Measurements from ENCODE around the gene ISYNA1. TPM values are rescaled to one million over a fixed set of nuclear protein-coding genes. Genes with fewer than 3 reads are reported as not detected.

ISYNA1 gene
- total and polyA plus RNA-seq, 2 of the 13 experiments (the other 11 are each of a cell fraction or from before 2014, with no cell fraction given): 29.6 to 48.5 TPM

DNA sequence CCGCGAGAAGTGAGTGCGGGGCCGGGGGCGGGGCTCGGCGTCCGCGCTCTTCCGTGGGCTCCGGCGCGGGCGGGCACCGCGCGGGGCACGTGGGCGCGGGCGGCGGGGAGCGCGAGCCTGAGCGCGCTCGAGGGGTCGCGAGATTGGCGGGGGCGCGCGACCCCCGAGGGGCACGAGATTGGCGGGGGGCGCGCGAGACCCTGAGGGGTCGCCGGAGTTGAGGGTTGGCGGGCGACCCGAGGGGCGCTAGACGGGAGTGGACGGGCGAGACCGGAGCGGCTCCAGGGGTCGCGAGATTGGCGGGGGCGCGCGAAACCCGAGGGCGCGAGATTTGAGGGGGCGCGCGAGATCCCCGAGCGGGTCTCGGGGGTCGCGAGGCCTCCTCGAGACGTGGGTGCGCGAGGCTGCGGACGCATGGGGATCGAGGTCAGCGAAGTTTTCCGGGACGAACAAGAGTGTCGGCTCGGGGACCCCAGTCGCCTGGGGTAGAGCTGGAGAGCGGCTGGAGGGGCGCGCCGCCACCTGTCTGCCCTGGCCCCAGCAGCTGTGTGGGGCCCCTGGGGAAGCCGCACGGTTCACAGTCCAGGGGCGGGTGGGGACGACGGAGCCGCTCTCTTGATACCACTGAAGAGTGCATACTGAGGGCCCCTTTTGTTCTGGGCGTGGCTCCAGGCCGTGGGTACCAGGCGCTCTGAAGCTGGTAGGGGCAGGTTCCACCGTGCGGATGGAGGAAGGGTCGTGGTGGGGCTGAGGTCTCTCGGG, 18.1 kb downstream of the ISYNA1 start:
- in situ Hi-C loops (cut with HindIII; ENCODE audit: extremely low pct_ligation_motif_present, low pct_unique_long_range_greater_than_20kb): loop anchor here (10.0 kb wide), 2 partner anchors 145 to 215 kb away; partner anchors contain the start of genes IQCN and RAB3A
- DNase-seq (ENCODE audit: low spot score) (peak; percentile 55), ATAC-seq (peak; percentile 52), FAIRE-seq (no peak)
- no TSS peak for BruUV-seq (replicated peaks)
- 0% methylated on average over 5 of the region's 97 CpGs for WGBS (ENCODE audit: low lambda C conversion rate)
- intact Hi-C loops (cut with micrococcal nuclease; ENCODE audit: unreplicated experiment): no loop called here
- H3K27ac ChIP-seq (ENCODE audit: extremely low read length, insufficient read depth, low read length): peak overlapping the region; percentile 64
- no peak overlapping the region for H2AFZ ChIP-seq (ENCODE audit: low read length)
- H3K4me1 ChIP-seq (ENCODE audit: insufficient read depth, low read length): peaks cover 58% of the 10 kb centered on the region
- ChIA-PET CTCF (ENCODE audit: low intra/inter-chr PET ratio, low total read pairs) (no interaction called here), POLR2A (interaction anchor here (1.0 to 3.7 kb wide), 10 partner anchors 19 to 168 kb away, joined by 3 to 25 read pairs (median 4); partner anchors contain the start of genes GDF15, ISYNA1 and JUND)
- 0 out of 5 replicates have a peak, but pooled peaks cover 0 to 3% of the 10 kb centered on the region in 2 experiments for H3K36me3 ChIP-seq (replicated peaks in 1 of 2; ENCODE audit: control insufficient read depth in 1 of 2, insufficient read depth in 2 of 2, low read length in 2 of 2)
- H3K9me3 ChIP-seq (ENCODE audit: low read length): no peaks in the 10 kb centered on the region
- peaks cover 31% of the 10 kb centered on the region for H3K79me2 ChIP-seq (ENCODE audit: insufficient read depth, low read length)
- H3K9ac ChIP-seq (ENCODE audit: insufficient read depth, low read depth, low read length): peak overlapping the region; percentile 73
- H3K27me3 ChIP-seq (ENCODE audit: control insufficient read depth in 1 of 2, insufficient read depth in 2 of 2, low read length in 2 of 2): no peaks in the 10 kb centered on the region
- peak overlapping the region; percentile 60 to 78 (median 76); a peak in 5 of 6 replicates for H3K4me3 ChIP-seq (replicated peaks in 1 of 3; ENCODE audit: insufficient read depth in 1 of 3, low read depth in 2 of 3, low read length in 3 of 3)
- H4K20me1 ChIP-seq (ENCODE audit: insufficient read depth, low read length): peaks cover 8% of the 10 kb centered on the region; the same call in 1 of the 2 replicates
- H3K4me2 ChIP-seq (ENCODE audit: low read depth, low read length): peak overlapping the region; percentile 85
- TF ChIP-seq PAWR (CRISPR knock-in tag; IDR thresholded peaks at IDR 0.05; ENCODE audit: borderline replicate concordance): no peak
- TF ChIP-seq, protein P1, sequence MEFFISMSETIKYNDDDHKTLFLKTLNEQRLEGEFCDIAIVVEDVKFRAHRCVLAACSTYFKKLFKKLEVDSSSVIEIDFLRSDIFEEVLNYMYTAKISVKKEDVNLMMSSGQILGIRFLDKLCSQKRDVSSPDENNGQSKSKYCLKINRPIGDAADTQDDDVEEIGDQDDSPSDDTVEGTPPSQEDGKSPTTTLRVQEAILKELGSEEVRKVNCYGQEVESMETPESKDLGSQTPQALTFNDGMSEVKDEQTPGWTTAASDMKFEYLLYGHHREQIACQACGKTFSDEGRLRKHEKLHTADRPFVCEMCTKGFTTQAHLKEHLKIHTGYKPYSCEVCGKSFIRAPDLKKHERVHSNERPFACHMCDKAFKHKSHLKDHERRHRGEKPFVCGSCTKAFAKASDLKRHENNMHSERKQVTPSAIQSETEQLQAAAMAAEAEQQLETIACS (CRISPR knock-in tag; IDR thresholded peaks at IDR 0.05): peak; percentile 76
- TF ChIP-seq FOXO1 (CRISPR knock-in tag; IDR thresholded peaks at IDR 0.05): no peak; the same call in 1 of the 2 replicates
- peak; percentile 54; the same call in 1 of the 2 replicates for TF ChIP-seq ZNF317 (CRISPR knock-in tag; IDR thresholded peaks at IDR 0.05)
- peak; percentile 64; the same call in 1 of the 2 replicates for TF ChIP-seq NRL (CRISPR knock-in tag; IDR thresholded peaks at IDR 0.05; ENCODE audit: borderline replicate concordance)
- TF ChIP-seq ZNF124 (CRISPR knock-in tag; IDR thresholded peaks at IDR 0.05): no peak
- TF ChIP-seq DNMT1 (CRISPR knock-in tag; IDR thresholded peaks at IDR 0.05): no peak
- TF ChIP-seq, protein P2, sequence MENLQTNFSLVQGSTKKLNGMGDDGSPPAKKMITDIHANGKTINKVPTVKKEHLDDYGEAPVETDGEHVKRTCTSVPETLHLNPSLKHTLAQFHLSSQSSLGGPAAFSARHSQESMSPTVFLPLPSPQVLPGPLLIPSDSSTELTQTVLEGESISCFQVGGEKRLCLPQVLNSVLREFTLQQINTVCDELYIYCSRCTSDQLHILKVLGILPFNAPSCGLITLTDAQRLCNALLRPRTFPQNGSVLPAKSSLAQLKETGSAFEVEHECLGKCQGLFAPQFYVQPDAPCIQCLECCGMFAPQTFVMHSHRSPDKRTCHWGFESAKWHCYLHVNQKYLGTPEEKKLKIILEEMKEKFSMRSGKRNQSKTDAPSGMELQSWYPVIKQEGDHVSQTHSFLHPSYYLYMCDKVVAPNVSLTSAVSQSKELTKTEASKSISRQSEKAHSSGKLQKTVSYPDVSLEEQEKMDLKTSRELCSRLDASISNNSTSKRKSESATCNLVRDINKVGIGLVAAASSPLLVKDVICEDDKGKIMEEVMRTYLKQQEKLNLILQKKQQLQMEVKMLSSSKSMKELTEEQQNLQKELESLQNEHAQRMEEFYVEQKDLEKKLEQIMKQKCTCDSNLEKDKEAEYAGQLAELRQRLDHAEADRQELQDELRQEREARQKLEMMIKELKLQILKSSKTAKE (CRISPR knock-in tag; IDR thresholded peaks at IDR 0.05; ENCODE audit: borderline replicate concordance): no peak
- TF ChIP-seq RCOR2 (CRISPR knock-in tag; IDR thresholded peaks at IDR 0.05): no peak
- TF ChIP-seq ZNF558 (CRISPR knock-in tag; IDR thresholded peaks at IDR 0.05; ENCODE audit: borderline replicate concordance): 0 out of 2 replicates have a peak, but pooled peaks have one; percentile 3
- peak; percentile 71; the same call in 1 of the 2 replicates for TF ChIP-seq SNAI1 (CRISPR knock-in tag; IDR thresholded peaks at IDR 0.05; ENCODE audit: borderline replicate concordance)
- TF ChIP-seq HNRNPL (IDR thresholded peaks at IDR 0.05; ENCODE audit: low read depth, low read length): 0 out of 2 replicates have a peak, but pooled peaks have one; percentile 25
- TF ChIP-seq, protein P3, sequence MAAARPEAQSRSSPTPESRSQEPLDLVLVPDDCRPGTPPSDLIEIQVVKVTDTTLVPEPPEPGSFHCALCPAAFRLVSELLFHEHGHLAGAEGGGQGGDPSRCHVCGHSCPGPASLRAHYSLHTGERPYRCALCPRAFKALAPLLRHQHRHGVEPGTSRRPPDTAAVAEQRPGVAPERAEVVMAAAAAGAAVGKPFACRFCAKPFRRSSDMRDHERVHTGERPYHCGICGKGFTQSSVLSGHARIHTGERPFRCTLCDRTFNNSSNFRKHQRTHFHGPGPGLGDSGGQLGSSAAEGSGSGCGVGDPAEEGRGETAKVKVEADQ (CRISPR knock-in tag; IDR thresholded peaks at IDR 0.05; ENCODE audit: borderline replicate concordance): 0 out of 2 replicates have a peak, but pooled peaks have one; percentile 30
- TF ChIP-seq ZBTB7A (CRISPR knock-in tag; IDR thresholded peaks at IDR 0.05): peak; percentile 16; the same call in 1 of the 2 replicates
- TF ChIP-seq HNF4G (IDR thresholded peaks at IDR 0.05; ENCODE audit: borderline replicate concordance, low read depth, low read length): peak; percentile 15; the same call in 1 of the 2 replicates
- TF ChIP-seq HNF4G (CRISPR knock-in tag; IDR thresholded peaks at IDR 0.05; ENCODE audit: borderline replicate concordance, low read depth): no peak
- TF ChIP-seq ZNF256 (CRISPR knock-in tag; conservative IDR thresholded peaks at IDR 0.05): no peak
- TF ChIP-seq, protein P4, sequence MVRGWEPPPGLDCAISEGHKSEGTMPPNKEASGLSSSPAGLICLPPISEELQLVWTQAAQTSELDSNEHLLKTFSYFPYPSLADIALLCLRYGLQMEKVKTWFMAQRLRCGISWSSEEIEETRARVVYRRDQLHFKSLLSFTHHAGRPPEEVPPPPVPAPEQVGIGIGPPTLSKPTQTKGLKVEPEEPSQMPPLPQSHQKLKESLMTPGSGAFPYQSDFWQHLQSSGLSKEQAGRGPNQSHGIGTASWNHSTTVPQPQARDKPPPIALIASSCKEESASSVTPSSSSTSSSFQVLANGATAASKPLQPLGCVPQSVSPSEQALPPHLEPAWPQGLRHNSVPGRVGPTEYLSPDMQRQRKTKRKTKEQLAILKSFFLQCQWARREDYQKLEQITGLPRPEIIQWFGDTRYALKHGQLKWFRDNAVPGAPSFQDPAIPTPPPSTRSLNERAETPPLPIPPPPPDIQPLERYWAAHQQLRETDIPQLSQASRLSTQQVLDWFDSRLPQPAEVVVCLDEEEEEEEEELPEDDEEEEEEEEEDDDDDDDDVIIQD (CRISPR knock-in tag; IDR thresholded peaks at IDR 0.05; ENCODE audit: low read depth): no peak
